ENCODE data around the gene CAPZB.

Gene CAPZB

DNA sequence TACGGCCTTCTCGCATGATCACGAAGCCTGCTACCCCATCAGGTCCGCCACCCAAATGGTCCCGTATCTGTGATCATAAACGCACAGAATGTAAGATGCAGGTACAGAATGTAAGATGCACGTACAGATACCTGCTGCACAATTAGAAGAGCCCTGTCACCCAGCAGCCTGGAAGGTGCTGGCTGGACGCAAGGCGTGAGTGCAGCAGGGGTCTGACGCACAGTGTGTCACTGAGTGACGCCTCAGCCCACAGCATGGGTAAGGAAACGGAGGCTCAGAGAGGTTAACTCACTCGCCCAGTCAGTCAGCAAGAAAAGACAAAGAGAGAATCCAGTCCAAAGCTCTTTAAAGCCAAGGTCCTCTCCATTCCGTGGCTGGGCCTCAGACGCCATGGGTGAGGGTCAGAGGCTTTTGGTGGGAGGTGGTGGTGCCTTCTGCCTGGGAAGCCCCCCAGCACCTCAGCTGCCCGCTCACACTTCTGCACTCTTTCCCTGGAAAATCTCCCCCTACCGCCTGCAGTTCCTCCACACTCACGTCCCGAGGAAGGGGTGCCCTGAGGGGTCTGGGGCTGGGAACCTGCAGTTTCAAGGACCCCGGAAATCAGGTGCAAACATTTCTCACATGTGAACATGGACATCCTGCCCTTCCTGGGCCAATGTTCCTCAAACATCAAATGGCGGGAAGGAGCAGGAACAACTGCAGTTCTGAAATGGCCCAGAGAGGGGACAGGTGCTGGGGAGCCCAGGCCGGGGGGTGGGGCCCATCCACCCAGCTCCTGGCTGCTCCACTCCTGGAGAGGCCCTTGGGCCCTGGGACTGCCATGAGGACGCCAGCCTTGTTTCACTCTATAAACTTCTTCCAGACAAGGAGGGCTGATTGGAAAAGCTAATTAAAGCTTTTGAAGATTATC, 113.9 kb downstream of the CAPZB start:
- DNase-seq (ENCODE audit: low read depth in 1 of 2, low spot score in 1 of 2) = no peak

DNA sequence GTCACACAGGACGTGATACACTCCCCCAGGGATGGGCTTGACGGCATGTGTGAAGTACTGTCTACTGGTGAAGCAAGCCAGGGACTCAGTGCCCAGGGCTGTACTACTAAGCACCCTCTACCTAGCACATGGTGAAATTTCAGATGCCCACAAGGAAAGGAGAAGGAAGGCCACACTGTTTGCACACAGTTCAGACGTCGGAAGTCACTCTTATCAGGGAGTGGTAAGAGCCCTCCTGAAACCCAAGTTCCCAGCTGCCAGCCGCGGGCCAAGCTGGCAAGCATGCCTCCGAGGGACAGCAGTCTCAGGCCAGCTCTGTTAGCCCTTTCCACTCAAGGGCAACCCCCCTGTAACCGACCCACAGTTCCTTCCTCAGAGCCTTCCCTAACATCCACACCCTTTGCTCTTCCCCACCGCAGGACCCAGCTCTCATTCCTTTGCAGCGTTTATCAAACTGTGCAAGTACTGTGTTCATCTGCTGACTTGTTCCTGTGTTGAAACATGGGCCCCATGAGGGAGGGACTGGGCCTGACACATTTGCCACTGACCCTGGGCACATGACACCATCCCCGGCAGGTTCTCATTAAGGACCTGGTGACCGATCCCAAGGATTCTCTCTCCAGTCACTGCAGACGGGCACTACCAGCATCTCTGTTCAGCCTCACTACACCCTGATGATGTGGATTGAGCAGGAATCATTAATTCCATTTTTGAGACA, 114.7 kb downstream of the CAPZB start:
- DNase-seq (ENCODE audit: low read depth in 1 of 2, low spot score in 1 of 2) = no peak

DNA sequence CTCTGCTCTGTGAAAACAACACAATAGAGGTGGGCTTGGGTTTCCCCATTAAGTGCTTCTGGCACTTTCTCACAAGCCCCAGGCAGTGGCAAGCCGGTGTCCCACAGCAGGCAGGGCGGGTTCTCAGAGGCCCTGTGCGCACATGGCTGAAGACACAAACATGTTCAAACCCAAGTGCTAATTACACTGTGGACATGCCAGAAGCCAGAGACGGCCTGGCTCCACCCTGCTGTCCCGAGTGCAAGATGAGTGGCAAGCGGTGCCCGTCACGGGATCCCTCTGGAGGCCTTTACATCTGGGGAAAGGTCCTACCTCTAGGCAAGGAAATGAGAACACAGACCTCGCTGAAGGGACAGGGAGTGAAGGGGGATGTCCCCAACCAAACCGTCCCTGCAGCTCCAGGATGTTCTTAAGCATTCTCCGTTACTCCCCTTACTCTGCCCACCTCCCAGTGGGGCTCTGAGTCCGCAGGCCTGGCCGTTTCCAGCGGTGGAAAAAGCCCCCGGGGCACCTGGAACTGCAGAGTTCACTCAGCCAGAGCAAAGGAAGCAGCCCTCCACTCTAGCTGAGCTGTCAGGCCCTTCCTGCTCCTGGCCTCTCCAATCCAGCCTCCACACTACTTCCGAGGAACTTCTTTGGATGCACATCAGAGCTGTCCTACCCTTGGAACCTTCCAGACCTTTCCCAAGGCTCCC, 115.8 kb downstream of the CAPZB start:
- no peak for DNase-seq (ENCODE audit: low read depth in 1 of 2, low spot score in 1 of 2)

DNA sequence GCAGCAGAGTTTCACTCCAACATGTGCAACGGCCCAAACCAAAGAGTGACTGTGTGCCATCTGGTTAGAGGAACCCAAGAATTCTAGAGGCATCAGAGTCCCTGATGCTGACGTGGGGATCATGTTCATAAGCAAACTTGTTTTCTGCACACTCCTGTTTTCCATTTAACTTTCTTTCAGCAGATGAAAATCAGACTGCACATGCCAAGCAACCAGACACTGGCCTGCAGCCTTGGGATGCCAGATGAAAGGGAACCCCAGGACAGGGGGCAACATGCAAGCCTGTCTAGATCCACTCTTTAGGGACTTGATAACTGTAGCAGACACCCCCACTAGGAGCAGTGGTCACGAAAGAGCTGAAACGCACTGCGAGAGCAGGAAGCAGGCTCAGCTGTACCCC, 116.4 kb downstream of the CAPZB start:
- DNase-seq (ENCODE audit: low read depth in 1 of 2, low spot score in 1 of 2) = no peak

DNA sequence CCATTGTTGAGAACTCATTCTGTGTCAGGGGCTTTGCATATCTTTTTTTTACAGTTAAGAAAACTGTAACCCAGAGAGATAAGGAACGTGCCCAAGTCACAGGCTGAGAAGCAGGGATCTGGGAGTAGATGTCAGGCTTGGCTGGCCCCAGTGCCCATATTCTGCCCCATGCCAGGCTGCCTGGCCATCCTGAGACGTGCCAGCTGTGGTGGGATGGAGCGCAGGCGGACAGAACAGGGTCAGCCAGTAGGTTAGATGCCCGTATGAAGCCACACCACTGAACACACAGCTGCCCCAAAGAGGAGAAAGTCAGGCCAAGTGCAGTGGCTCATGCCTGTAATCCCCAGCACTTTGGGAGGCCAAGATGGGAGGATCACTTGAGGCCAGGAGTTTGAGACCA, 117.3 kb downstream of the CAPZB start:
- DNase-seq (ENCODE audit: low read depth in 1 of 2, low spot score in 1 of 2) = no peak

DNA sequence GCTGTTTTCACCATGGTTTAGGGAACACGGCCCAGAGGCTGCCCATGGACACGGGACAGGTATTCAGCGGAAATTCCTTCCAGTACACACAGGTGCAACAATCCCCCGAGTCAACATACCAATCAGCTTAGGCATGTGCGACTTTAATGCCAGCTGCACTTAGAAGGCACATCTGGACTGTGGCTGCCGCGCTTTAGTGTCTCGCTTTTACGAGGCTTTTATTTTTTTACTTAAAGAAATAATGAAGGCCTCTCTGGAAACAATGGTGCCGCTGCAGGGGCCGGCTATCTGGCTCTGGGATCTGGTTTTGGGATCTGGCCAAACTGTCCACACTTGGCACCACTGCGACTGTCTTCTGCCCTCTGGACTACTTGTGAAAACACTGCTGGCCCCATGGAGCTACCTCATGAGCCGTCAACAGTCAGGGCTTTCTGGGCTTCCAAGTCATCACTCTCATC, 117.7 kb downstream of the CAPZB start:
- no peak for DNase-seq (ENCODE audit: low read depth in 1 of 2, low spot score in 1 of 2)

DNA sequence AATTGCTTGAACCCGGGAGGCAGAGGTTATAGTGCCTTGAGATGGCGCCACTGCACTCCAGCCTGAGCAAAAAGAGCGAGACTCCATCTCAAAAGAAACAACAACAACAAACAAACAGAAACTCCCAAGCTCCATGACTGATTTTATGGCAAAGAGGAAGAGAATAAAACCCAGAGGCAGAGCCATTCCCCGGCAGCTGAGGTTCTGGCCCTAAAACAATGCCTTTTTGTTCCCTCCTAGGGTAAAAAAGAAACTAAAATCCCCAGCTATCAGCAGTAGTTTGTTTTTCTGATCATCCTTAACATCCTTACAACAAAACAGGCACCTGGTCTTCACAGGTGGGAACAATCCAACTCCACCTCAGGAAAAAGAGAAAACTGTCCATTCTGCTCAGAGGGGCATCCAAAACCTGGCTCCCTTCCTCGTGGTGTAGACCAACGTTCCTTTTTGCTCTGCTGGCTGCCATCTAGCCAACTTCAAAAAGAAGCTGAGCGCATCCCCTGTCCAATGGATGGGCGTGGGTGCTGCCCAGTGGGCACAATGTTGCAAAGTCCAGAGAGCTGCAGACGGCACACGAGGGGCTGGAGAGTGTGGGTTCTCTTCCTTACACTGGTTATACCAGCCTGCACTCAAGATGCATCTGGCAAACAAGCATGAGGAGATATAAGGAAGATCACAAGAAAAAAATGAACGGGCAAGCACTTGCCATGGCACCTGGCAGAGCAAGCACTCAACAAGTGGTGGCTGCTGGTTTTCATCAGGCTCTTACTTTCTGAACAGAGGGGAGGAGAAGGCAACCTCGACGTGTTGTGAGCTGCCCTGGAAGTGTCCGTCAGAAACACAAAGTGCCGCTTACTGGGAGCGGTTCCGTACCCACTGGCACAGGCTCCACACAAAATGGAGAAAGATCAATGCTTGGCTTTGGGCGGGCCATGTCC, 118.5 kb downstream of the CAPZB start:
- DNase-seq (ENCODE audit: low read depth in 1 of 2, low spot score in 1 of 2) = no peak

DNA sequence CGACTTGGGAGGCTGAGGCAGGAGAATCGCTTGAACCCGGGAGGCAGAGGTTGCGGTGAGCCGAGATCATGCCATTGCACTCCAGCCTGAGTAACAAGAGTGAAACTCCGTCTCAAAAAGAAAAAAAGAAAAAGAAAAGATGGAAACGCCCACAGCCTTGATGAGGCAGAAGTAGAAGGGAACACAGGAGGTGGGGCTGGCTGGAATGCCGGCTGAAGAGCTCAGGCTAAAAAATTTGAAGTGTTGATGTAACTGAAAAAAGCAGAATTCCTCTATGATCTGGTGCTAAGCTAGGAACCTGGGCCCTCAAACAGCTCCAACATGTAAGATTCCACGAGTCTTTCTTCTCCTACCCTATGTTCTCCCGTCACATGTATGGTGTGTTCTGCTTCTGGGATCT, 119.6 kb downstream of the CAPZB start:
- DNase-seq (ENCODE audit: low read depth in 1 of 2, low spot score in 1 of 2) = no peak

DNA sequence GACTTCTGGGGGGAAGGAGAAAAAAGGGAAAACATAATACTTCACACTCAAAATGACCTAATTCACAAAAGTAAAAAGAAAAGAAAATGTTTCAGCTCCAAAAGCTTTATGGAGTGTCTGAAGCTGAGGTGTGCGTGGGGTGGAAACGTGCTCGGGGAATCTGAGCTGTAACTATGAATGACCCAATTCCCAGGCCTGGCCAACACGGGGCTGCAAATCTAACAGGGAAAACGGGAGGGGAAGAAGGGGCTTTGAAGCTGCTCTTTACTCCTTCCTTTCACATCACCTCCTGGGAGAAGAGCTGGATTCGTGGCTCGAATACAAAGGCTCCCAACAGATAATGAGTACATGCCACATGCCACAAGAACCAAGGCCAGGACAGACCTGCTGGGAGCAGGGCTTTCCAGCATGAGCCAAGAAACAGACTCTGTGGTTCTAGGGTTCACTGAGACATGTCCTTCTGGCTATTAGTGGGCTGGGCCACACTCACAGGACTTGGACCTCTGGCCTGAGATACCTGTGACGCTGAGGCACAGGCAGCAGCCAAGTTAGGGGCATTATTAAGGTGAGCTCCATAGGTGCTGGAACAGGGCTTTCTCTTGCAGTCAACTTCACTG, 121.7 kb downstream of the CAPZB start:
- DNase-seq (ENCODE audit: low read depth in 1 of 2, low spot score in 1 of 2) = no peak

DNA sequence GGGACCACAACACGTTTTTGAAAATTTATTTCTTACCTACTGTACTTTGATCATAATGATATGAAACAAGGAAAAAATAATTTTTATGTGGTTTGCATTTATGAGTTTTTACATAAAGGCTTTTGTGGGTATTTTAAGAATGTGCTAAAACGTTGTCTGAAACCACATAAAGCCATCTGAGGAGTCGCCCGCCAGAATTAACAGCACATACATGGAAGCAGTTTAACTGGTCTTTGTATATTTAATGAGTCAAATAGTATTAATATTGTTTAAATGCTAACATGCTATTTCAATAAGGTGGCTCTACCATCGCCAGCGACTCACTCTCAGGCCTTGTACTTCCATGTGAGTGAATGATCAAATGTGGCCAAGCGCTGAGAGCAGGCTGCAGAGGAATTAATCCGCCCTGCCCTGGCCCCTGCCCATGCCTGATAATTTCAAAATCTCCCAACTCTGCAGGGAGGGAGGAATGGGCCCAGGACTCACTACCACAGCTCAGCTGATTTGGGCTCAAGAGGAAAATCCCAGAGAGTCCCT, 123.7 kb downstream of the CAPZB start:
- DNase-seq (ENCODE audit: low read depth in 1 of 2, low spot score in 1 of 2) = no peak

DNA sequence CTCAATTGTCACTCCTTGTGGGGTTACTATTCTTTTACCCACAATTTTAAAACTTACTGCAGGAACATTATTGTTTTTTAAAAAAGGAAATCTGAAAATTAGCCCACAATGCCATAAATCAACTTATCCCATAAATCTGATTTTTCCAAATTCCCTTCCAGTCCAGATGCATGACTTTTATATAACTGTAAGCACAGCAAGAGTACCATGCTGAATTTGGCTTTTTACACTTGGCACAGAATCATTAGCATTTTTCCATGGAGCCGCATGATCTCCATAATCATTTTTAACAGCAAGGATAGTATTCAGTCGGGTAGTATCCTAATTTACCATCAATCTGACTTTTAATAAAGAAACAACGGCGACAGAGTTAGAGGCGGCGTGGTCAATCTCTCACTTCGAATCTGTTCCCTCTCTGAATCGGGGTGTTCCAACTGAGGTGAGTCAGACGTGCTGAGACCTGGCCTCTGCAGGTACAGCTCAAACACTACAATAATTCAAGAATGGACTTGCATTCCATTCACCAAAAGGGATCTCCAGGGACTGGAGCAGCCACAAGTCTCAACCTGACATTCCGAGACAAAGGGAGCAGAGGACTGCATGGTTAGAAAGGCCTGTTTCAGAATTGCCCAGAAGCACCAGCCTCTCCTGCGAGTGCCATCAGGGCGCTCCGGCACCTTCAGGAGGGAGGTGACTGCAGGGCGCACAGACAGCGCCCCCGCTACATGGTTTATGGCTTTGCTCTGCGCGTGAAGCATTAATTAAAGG, 124.3 kb downstream of the CAPZB start:
- no peak for DNase-seq (ENCODE audit: low read depth in 1 of 2, low spot score in 1 of 2)

DNA sequence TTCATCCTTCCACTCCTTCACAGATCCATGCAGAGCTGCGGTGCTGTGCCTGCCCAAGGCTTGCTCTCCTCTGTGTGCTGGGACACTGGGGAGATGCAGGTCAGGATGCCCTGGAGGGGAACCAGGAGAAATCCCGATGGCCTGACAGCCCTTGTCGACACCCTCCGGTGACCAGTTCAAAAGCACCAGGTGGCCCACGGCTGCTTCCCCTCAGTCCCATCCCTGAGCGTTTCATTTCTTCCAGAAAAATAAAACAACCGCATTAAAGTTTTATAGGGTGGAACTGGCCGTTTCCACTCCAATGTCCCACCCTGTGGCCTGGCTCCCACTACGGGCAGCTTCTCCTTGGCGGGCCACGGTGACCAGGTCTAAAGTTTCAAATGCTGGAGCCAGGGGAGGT, 124.9 kb downstream of the CAPZB start:
- DNase-seq (ENCODE audit: low read depth in 1 of 2, low spot score in 1 of 2) = no peak

DNA sequence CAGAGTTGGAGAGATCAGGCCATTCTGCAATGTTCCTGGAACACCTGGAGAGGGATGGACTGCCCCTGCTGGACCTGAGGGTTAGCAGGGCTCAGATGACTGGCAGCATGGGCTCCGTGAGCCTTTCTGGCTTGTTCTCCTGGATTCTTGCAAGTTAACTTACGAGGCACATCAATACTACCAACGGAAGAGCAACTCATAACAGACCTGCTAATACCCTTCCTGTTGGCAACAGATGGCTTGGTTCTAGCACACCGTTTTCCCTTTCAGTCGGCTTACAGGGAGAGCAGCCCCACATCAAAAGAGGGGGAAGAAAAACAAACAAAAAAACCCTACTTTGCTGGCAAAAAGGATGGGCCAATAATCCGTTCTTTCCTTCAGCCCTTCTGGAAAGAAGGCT, 125.3 kb downstream of the CAPZB start:
- no peak for DNase-seq (ENCODE audit: low read depth in 1 of 2, low spot score in 1 of 2)

DNA sequence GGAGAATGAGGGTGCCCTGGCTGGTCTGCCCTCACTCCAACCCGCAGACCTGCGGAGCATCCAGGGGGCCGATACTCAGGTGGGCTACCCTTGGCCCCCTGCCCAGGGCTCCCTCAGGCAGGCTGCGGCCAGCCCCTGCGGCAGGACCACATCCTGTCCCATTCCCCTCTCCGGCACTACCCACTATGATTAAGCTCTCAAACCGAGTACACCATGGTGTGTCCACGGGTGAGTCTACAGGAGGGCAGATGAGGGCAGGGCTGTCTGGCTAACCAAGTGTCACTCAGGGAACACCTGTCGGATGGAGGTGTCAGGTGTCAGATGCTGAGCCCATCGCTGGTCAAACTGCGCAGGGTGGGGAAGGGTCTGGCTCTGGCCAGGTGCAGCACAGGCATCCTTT, 126.0 kb downstream of the CAPZB start:
- no peak for DNase-seq (ENCODE audit: low read depth in 1 of 2, low spot score in 1 of 2)

DNA sequence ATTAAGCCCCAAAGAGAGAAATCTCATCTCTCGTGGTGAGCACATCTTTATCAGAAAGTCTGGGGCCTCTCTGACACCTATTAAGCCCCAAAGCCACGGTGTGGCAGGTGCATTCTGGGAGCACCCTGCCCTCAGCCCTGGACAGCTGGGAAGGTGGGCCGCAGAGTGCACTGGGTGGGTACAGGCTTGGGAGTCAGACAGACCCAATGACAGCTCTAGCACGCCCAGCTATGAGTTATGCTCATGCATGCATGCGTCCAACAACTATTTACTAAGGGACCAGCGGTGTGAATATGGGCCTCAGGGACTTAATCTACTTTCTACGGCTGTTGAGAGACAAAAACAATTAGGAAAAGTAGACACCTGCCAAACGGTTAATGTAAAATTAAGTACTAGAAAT, 126.6 kb downstream of the CAPZB start:
- no peak for DNase-seq (ENCODE audit: low read depth in 1 of 2, low spot score in 1 of 2)

DNA sequence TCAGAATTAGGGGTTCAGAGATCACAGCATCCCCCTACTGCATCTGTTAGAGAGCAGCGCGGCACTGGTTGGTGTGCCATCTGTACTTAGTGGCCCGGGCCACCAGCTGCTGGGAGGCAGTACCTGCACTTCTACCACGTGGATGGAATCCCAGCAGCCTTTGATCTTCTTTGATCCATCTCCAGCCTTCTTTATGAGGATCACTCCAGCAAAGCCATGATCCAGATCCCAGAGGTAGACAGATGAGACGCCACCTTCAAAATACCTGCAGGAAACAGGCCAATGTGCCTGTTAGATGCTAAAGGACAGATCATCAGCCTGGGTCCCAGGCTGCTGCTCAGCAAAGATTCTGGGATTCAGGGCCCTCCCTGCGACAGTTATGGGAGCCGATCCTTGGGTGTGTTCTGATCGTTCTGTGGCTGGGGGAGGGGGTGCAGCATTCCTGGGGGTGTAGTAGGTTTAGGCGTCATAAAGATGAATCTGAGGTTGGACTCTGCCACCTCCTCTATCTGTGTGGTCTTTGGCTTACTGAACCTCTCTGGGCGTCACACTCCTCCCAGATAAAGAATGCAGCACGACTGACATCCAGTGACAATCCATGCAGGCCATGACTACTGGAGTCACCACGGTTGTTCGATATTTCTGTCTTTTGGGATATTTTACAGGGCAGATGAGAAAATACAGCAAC, 127.9 kb downstream of the CAPZB start:
- no peak for DNase-seq (ENCODE audit: low read depth in 1 of 2, low spot score in 1 of 2)

DNA sequence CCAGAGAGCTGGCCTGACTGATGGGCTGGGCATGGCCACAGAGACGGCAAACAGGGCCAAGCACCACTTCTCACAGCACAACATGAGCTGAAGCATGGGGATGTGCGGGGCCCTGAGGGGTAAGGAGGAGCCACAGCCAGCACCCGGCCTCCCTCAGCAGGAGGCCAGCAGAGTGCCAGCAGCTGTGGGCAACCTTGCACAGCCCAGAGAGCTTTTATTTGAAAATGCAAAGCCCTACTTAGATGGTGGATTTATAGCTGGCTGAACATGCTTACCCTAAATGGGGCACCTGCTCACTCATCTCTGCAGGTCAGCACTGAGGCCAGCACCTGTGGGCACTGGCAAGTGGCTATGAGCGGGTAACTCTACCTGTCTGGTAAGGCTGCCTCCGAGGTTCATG, 129.1 kb downstream of the CAPZB start:
- no peak for DNase-seq (ENCODE audit: low read depth in 1 of 2, low spot score in 1 of 2)

DNA sequence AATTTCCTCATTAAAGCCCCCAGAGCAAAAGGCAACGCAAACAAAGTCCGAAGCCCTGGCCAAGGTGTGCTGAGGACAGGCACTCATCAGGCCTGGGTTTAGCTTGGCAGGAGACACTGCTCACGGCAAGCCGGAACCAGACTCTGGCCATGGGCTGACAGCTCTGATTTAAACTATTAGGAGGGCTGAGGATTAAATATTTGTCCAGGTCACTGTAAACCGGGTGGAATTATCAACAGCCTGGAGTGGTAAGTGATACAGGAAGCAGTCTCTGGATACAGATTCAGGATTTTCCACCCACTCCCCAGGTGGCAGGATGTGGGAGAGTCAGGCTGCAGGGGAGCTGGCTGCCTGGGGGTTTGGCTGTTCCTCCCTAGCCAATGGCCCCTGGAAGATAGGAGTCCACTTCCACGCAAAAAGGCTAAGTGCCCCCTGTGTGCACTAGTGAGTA, 130.8 kb downstream of the CAPZB start:
- no peak for DNase-seq (ENCODE audit: low read depth in 1 of 2, low spot score in 1 of 2)

DNA sequence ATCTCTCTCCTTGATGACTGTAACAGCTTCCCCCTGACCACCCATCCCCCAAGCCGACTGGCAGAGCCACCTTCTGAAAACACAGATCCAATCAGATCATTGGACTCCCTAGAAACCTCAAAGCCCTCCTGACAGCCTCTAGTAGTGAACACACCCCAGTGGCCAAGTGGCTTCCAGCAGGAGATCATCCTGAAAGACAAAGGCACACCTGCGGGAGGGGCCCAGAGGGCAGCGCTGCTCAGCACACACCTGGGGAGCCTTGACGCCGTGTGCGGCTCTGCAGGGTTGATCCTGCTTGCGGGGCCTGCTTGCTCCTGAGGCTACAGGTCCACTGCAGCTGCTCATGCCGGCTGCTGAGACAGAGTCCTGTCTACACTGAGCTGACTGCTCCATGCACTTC, 131.7 kb downstream of the CAPZB start:
- DNase-seq (ENCODE audit: low read depth in 1 of 2, low spot score in 1 of 2) = no peak
